SK-N-MC (cell line): Measurements from ENCODE around the gene CDK2.
A peak's percentile ranks its signal among the peaks of the same experiment; 100 is the strongest.
"Not testable (repeated sequence)": the region's sequence is repeated elsewhere in the genome, so short reads cannot be mapped to it uniquely, and the experiment has no call there.

Experiments
- DNase-seq: peaks from one replicate; pipeline ENCODE4 v3.0.0-alpha.2; 2011; ENCODE audit warnings: low read depth, low spot score
- H3K27ac ChIP-seq: fragments of 200-600 bp; sonication (generic); 2 replicates; pipeline ENCODE4 v1.5.1; 2016; ENCODE audit warnings: mixed run types
- H3K36me3 ChIP-seq: fragments of 200-600 bp; sonication (generic); 2 replicates; pipeline ENCODE4 v1.6.1; 2017; ENCODE audit warnings: antibody characterized with exemption, low read length, mixed read lengths; ENCODE audit not compliant: insufficient read depth
- H3K4me3 ChIP-seq: fragments of 200-600 bp; sonication (generic); 2 replicates; pipeline ENCODE4 v1.5.1; 2016
- H3K9ac ChIP-seq: fragments of 200-600 bp; sonication (generic); 2 replicates; pipeline ENCODE4 v1.8.0; 2017; ENCODE audit warnings: mixed run types, mixed read lengths; ENCODE audit not compliant: insufficient read length
- H3K9me3 ChIP-seq: fragments of 200-600 bp; sonication (generic); 2 replicates; pipeline ENCODE4 v1.6.1; 2017; ENCODE audit warnings: low read depth, mild to moderate bottlenecking, antibody characterized with exemption, low read length, moderate library complexity, mixed read lengths
- EZH2 ChIP-seq: fragments of 200-600 bp; sonication (generic); IDR thresholded peaks from one replicate; pipeline ENCODE4 v1.6.1; 2017; ENCODE audit warnings: antibody characterized with exemption
- FOXP2 ChIP-seq: optimal IDR thresholded peaks from 2 replicates; pipeline ENCODE3; 2011; ENCODE audit warnings: mild to moderate bottlenecking, moderate library complexity; ENCODE audit not compliant: insufficient read depth; ENCODE audit errors: extremely low read length, control extremely low read depth
- POLR2AphosphoS5 ChIP-seq: IDR thresholded peaks from 2 replicates; pipeline ENCODE4 v1.6.1; 2012; ENCODE audit warnings: mild to moderate bottlenecking, low read depth, low read length, borderline replicate concordance

The CDK2 gene

GRCh38 chr12:56001487-56002100, 35.0 kb downstream of the CDK2 start:
- Histone ChIP-seq H3K9ac (no peak overlapping the region), H3K4me3 (no peak overlapping the region), H3K27ac (no peak overlapping the region), H3K9me3 (no peaks in the 10 kb centered on the region), H3K36me3 (no peaks in the 10 kb centered on the region)
- DNase-seq: no peak
- no peak for TF ChIP-seq FOXP2
- TF ChIP-seq POLR2AphosphoS5: no peak
- TF ChIP-seq EZH2: no peak

DNA sequence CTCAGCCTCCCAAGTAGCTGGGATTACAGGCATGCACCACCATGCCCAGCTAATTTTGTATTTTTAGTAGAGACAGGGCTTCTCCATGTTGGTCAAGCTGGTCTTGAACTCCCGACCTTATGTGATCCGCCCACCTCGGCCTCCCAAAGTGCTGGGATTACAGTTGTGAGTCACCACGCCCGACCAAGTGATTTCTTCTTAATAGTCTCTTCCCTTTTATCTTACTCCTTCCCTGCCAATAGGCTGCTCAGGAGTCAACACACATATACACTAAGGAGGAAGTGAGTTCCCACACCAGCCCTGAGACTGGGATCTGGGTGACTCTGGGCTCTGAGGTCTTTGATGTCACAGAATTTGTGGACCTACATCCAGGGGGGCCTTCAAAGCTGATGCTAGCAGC, 36.7 kb downstream of the CDK2 start:
- not testable (repeated sequence) for H3K4me3 ChIP-seq, H3K9ac ChIP-seq, H3K36me3 ChIP-seq, H3K27ac ChIP-seq, H3K9me3 ChIP-seq, DNase-seq

DNA sequence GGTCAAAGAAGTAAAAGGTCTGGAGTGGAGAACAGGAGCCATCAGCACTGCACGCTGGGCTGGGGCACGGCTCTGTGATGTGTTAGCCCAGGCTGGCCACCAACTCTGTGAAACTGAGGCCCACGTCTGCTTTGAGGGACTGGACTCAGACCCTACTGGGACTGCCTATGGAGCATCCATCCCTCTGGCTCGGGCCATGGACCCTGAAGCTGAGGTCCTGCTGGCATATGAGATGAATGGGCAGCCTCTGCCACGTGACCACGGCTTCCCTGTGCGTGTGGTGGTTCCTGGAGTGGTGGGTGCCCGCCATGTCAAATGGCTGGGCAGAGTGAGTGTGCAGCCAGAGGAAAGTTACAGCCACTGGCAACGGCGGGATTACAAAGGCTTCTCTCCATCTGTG, 37.6 kb downstream of the CDK2 start:
- no peak for TF ChIP-seq FOXP2
- TF ChIP-seq EZH2: no peak
- TF ChIP-seq POLR2AphosphoS5: no peak
- no peak overlapping the region for H3K9ac ChIP-seq
- no peak for DNase-seq
- H3K27ac ChIP-seq: no peak overlapping the region
- H3K9me3 ChIP-seq: no peaks in the 10 kb centered on the region
- no peaks in the 10 kb centered on the region for H3K36me3 ChIP-seq
- no peak overlapping the region for H3K4me3 ChIP-seq

DNA sequence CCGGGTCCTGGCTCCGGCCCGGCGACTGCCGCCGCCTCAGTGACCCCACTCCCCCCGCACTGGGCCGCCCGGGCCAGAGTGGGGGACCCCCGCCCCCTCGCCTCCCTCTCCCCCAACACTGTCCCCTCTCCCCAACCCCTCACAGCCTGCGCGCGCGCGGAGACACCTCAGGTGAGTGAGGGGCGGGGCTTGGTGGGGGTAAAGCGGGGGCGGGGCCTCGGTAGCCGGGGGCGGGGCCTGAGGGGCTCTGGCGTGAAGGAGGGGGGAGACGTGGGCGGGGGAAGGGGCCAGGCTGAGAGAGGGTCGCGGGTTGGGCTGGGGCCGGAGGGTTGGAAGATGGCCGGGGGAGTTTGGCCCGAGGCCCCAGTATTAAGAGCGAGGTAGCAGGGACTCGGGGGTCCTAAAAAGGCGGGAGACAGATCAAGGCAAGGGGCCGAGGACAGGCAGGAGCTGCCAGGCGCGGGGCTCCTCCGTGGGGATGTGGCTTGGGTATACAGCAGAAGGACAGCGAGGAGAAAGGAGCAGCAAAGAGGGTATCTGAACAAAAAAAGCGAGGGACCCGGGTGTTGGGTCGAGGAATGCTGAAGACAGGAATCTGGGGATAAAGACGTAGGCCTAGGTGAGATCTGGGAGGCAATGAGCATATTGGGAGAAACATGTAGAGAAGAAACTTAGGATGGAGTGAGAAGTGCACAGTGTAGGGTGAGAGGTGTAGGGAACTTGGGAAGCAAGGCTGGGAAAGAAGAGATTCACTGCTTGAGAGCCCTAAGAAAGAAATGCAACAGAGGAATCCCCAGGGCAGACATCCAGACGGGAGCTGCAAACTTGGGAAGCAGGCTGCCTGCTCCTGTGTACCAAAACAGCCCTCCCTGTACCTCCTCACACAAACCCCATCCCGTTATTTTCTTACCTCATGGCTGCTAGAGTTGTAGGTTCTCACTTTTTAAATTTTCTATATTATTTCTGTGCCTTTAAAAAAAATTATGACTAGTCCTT, 41.2 kb downstream of the CDK2 start:
- DNase-seq: no peak
- Histone ChIP-seq H3K27ac (no peak overlapping the region), H3K4me3 (peak overlapping the region; percentile 76), H3K9ac (peak overlapping the region; percentile 57), H3K9me3 (no peaks in the 10 kb centered on the region), H3K36me3 (no peaks in the 10 kb centered on the region)
- TF ChIP-seq FOXP2: no peak
- no peak for TF ChIP-seq EZH2
- TF ChIP-seq POLR2AphosphoS5: no peak; the same call in 1 of the 2 replicates

DNA sequence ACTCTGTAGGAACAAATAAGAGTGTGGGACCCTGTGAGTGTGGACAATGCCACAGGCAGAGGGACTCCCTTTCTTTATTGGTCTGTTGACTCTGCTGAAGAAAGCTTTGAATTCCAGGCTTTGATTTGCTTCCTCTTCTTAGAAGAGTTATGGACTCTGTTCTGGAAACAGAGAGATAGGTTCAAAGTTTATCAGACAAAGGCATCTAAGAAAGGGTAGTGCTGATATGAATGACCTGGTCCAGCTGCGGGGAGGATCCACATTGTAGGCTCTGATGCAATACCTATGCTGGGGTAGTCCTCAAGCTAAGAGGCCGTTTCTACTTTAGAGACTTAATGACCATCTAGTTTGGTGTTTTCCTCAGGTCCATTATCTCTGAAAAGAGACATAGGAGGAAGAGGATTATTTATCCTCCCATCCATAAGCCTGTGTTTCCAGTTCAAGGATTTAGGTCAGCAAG, 43.5 kb downstream of the CDK2 start:
- H3K27ac ChIP-seq: no peak overlapping the region
- H3K9me3 ChIP-seq: no peaks in the 10 kb centered on the region
- TF ChIP-seq POLR2AphosphoS5 (no peak), EZH2 (no peak), FOXP2 (no peak)
- DNase-seq: no peak
- H3K9ac ChIP-seq: no peak overlapping the region
- H3K36me3 ChIP-seq: no peaks in the 10 kb centered on the region
- no peak overlapping the region for H3K4me3 ChIP-seq

GRCh38 chr12:56011509-56012090, 45.0 kb downstream of the CDK2 start:
- Histone ChIP-seq H3K9ac (no peak overlapping the region), H3K9me3 (no peaks in the 10 kb centered on the region), H3K27ac (no peak overlapping the region), H3K4me3 (no peak overlapping the region), H3K36me3 (no peaks in the 10 kb centered on the region)
- no peak for DNase-seq
- TF ChIP-seq POLR2AphosphoS5 (no peak), FOXP2 (no peak), EZH2 (no peak)

GRCh38 chr12:56013482-56013881, 46.9 kb downstream of the CDK2 start:
- TF ChIP-seq FOXP2 (no peak), EZH2 (no peak), POLR2AphosphoS5 (no peak)
- no peak for DNase-seq
- Histone ChIP-seq H3K9me3 (no peaks in the 10 kb centered on the region), H3K4me3 (no peak overlapping the region), H3K27ac (no peak overlapping the region), H3K9ac (no peak overlapping the region), H3K36me3 (no peaks in the 10 kb centered on the region)

- Histone ChIP-seq H3K27ac (no peak overlapping the region), H3K9ac (no peak overlapping the region), H3K9me3 (no peaks in the 10 kb centered on the region), H3K4me3 (no peak overlapping the region), H3K36me3 (no peaks in the 10 kb centered on the region)
- TF ChIP-seq EZH2 (no peak), FOXP2 (no peak), POLR2AphosphoS5 (no peak)
- no peak for DNase-seq
Observed at GRCh38 chr12:56014205-56014604, 47.6 kb downstream of the CDK2 start.
